Right lobe of liver (tissue), 6 donors: ENCODE results near the gene COA8. TPM values are rescaled to one million over a fixed set of nuclear protein-coding genes. Genes with fewer than 3 reads are reported as not detected.

ENCODE experiments used
- ATAC-seq, 4 donors: fragments of 200-7000 bp; cut with Tn5 transposase; one replicate each; pipeline ENCODE4 v1.9.1; 2020; ENCODE audit warnings: mild to moderate bottlenecking in 4 of 4, moderate library complexity in 4 of 4
- DNase-seq, 3 donors: peaks; one replicate each; pipeline ENCODE4 v3.0.0-alpha.2; 2020
- H3K27ac ChIP-seq, 3 donors: fragments of 200-600 bp; one replicate each; pipeline ENCODE4 v1.8.0; 2022
- H3K27me3 ChIP-seq, 2 donors: fragments of 200-600 bp; one replicate each; pipeline ENCODE4 v1.8.0; 2022
- H3K36me3 ChIP-seq, 4 donors: fragments of 200-600 bp; sonication (generic) in 1 of 4; one replicate each; pipeline versions ENCODE4 v1.5.1 to v1.8.0; 2017 to 2022; ENCODE audit warnings: control low read depth in 1 of 4
- H3K4me1 ChIP-seq, 4 donors: fragments of 200-600 bp; sonication (generic) in 1 of 4; one replicate each; pipeline versions ENCODE4 v1.5.1 to v1.8.0; 2017 to 2022; ENCODE audit warnings: control low read depth in 1 of 4
- H3K4me3 ChIP-seq, 3 donors: fragments of 200-600 bp; one replicate each; pipeline ENCODE4 v1.8.0; 2022
- H3K9me3 ChIP-seq, 4 donors: fragments of 200-600 bp; sonication (generic) in 1 of 4; one replicate each; pipeline versions ENCODE4 v1.5.1 to v1.8.0; 2017 to 2022; ENCODE audit warnings: control low read depth in 1 of 4
- CTCF ChIP-seq, 4 donors: fragments of 200-600 bp in 3 of 4; fragments of 450-650 bp in 1 of 4; IDR thresholded peaks; one replicate each; pipeline versions ENCODE4 v1.5.1 to v1.8.0; 2016 to 2022; ENCODE audit warnings: antibody characterized with exemption in 4 of 4, mild to moderate bottlenecking in 2 of 4
- POLR2A ChIP-seq: fragments of 450-650 bp; IDR thresholded peaks from one replicate; pipeline ENCODE4 v1.6.1; 2017; ENCODE audit warnings: antibody characterized with exemption, mild to moderate bottlenecking
- WGBS: methylation state at CpG from one replicate; pipeline ENCODE4 v1.1.6; 2018; ENCODE audit warnings: low coverage, low lambda C conversion rate; ENCODE audit not compliant: insufficient coverage; ENCODE audit errors: missing lambda C conversion rate; 5-methylcytosine and 5-hydroxymethylcytosine counted together
- intact Hi-C, 2 donors: fragments of 100-400 bp; cut with DNase I; formaldehyde crosslinking; loops; one replicate each; pipeline versions ENCODE4 v1.11.2 to v1.14.1; 2022
- total RNA-seq, 6 experiments: library from RNA; depleted of rRNA in 2 of 6; stranded (reverse); fragments of >200 nt in 2 of 6; fragmentation: NEBNext Ultra II Directional in 3 of 6; extraction: Animal tissue kit (Norgen Biotek cat#: 25700) in 3 of 6; gene quantifications; one replicate each; pipeline versions ENCODE4 v1.1.0 to v1.2.4, GENCODE V29; 2016 to 2023
- donor health status: DM: no; HTN: yes; CAD: no.
- donor health status: DM: no; HTN: no; CAD: no.
- donor health status: DM: no; HTN: no; CAD: no.
- donor health status: DM: no; HTN: yes; CAD: no.
- donor health status: DM: no; HTN: yes; CAD: no.

The COA8 gene
- total RNA-seq, 6 experiments from 2014 or later = 7.5 to 17.7 (median 14.9) TPM

- WGBS = 51% methylated on average over 3 of the region's 10 CpGs
- intact Hi-C loops = loop anchor here in 1 of 2 donors (5.0 kb wide), 1 partner anchor 35 kb away; no protein-coding TSS in a partner anchor
- ATAC-seq (no peak), DNase-seq (peak in 1 of 3 donors; percentile 40)
- no peaks in the 10 kb centered on the region for H3K36me3 ChIP-seq
- H3K9me3 ChIP-seq = no peaks in the 10 kb centered on the region
- TF ChIP-seq CTCF (IDR thresholded peaks at IDR 0.05) = no peak
- no peak for TF ChIP-seq POLR2A
- peaks cover 0 to 18% (median 0%) of the 10 kb centered on the region in 4 donors for H3K4me1 ChIP-seq
- no peak overlapping the region for H3K27ac ChIP-seq
- H3K4me3 ChIP-seq = no peak overlapping the region
- peaks cover 0 to 9% of the 10 kb centered on the region in 2 donors for H3K27me3 ChIP-seq
These were observed 45.6 kb upstream of the COA8 start for GRCh38 chr14:103517174-103517566.

- WGBS = 14% methylated on average over 7 of the region's 20 CpGs
- no peak for TF ChIP-seq CTCF (IDR thresholded peaks at IDR 0.05)
- TF ChIP-seq POLR2A = no peak
- Histone ChIP-seq H3K27ac (no peak overlapping the region), H3K36me3 (no peaks in the 10 kb centered on the region), H3K9me3 (no peaks in the 10 kb centered on the region), H3K4me1 (peaks cover 0 to 21% (median 0%) of the 10 kb centered on the region in 4 donors), H3K27me3 (peaks cover 0 to 10% of the 10 kb centered on the region in 2 donors), H3K4me3 (no peak overlapping the region)
- intact Hi-C loops = loop anchor here in 1 of 2 donors (5.0 kb wide), 1 partner anchor 34 kb away; no protein-coding TSS in a partner anchor
- ATAC-seq (peak; percentile 18 to 34 (median 30)), DNase-seq (peak in 1 of 3 donors; percentile 59)
These were observed 44.9 kb upstream of the COA8 start for GRCh38 chr14:103517721-103518421.

- DNase-seq = peak in 2 of 3 donors; percentile 69 to 73
- intact Hi-C loops = loop anchor here in 1 of 2 donors (5.0 kb wide), 1 partner anchor 34 kb away; no protein-coding TSS in a partner anchor
- 29% methylated on average over 2 of the region's 9 CpGs for WGBS
- Histone ChIP-seq H3K27me3 (peaks cover 0 to 10% of the 10 kb centered on the region in 2 donors), H3K9me3 (no peaks in the 10 kb centered on the region), H3K4me3 (no peak overlapping the region), H3K27ac (no peak overlapping the region), H3K36me3 (no peaks in the 10 kb centered on the region), H3K4me1 (peaks cover 0 to 25% (median 0%) of the 10 kb centered on the region in 4 donors)
- ATAC-seq = peak; percentile 63 to 66 (median 65)
- TF ChIP-seq POLR2A (no peak), CTCF (IDR thresholded peaks at IDR 0.05) (peak; percentile 80 to 96 (median 88))
These were observed 44.2 kb upstream of the COA8 start for GRCh38 chr14:103518422-103519042.

GRCh38 chr14:103519043-103519836 is 43.5 kb upstream of the COA8 start:
- H3K4me3 ChIP-seq = no peak overlapping the region
- peak in 2 of 3 donors; percentile 19 to 45 for DNase-seq
- peak in 1 of 4 donors; percentile 3 for ATAC-seq
- intact Hi-C loops = loop anchor here in 1 of 2 donors (5.0 kb wide), 1 partner anchor 33 kb away; no protein-coding TSS in a partner anchor
- H3K4me1 ChIP-seq = peaks cover 0 to 25% (median 0%) of the 10 kb centered on the region in 4 donors
- TF ChIP-seq POLR2A (no peak), CTCF (IDR thresholded peaks at IDR 0.05) (no peak)
- H3K36me3 ChIP-seq = no peaks in the 10 kb centered on the region
- 22% methylated on average over 5 of the region's 13 CpGs for WGBS
- H3K27me3 ChIP-seq = peaks cover 0 to 10% of the 10 kb centered on the region in 2 donors
- H3K9me3 ChIP-seq = no peaks in the 10 kb centered on the region
- no peak overlapping the region for H3K27ac ChIP-seq
